ENCODE measurements around the gene CELF1. TPM values are rescaled to one million over a fixed set of nuclear protein-coding genes. Genes with fewer than 3 reads are reported as not detected.

The CELF1 gene
- total and polyA plus RNA-seq, 2 of the 4 experiments (the other 2 are of a cell fraction): 63.3 to 135 TPM

GRCh38 chr11:47592970-47593369 is 40.0 kb upstream of the CELF1 start:
- no peak for TF ChIP-seq CEBPB (IDR thresholded peaks at IDR 0.05; ENCODE audit: low read depth, low read length)
- ChIA-PET CTCF (no interaction called here), POLR2A (ENCODE audit: unreplicated experiment) (no interaction called here)
- no TSS peak for BruUV-seq (replicated peaks)
- Histone ChIP-seq H3K9ac (ENCODE audit: low read depth, low read length) (no peak overlapping the region), H2AK9ac (replicated peaks; ENCODE audit: low read depth, low read length, poor library complexity) (no peak overlapping the region), H3K36me3 (ENCODE audit: control insufficient read depth, insufficient read depth, low read length) (no peaks in the 10 kb centered on the region), H2BK15ac (ENCODE audit: low read depth, low read length) (no peak overlapping the region), H3K4ac (ENCODE audit: low read depth, low read length) (no peak overlapping the region), H4K8ac (ENCODE audit: low read depth in 2 of 2, low read length in 2 of 2) (no peak overlapping the region), H3K4me3 (ENCODE audit: insufficient read depth, low read depth, low read length) (no peak overlapping the region), H3K14ac (replicated peaks; ENCODE audit: low read depth, low read length) (no peak overlapping the region), H2BK5ac (ENCODE audit: low read depth, low read length, poor library complexity, severe bottlenecking) (no peak overlapping the region), H2AFZ (replicated peaks; ENCODE audit: low read length, poor library complexity) (no peak overlapping the region), H3K27me3 (ENCODE audit: control insufficient read depth, insufficient read depth, low read length) (peaks cover 57% of the 10 kb centered on the region), H4K5ac (ENCODE audit: low read depth, low read length) (no peak overlapping the region), H3K56ac (ENCODE audit: extremely low read depth, insufficient read depth, low read length) (no peak overlapping the region), H3K23ac (ENCODE audit: low read depth, low read length) (no peak overlapping the region), H3K27ac (ENCODE audit: insufficient read depth, low read length) (no peak overlapping the region), H3K9me1 (ENCODE audit: insufficient read depth, low read length) (no peaks in the 10 kb centered on the region), H2AK5ac (ENCODE audit: low read depth, low read length) (no peak overlapping the region), H2BK120ac (ENCODE audit: low read depth, low read length) (no peak overlapping the region), H3K18ac (ENCODE audit: low read depth, low read length) (no peak overlapping the region), H4K91ac (ENCODE audit: insufficient read depth, low read depth, low read length) (no peak overlapping the region), H3K4me2 (ENCODE audit: low read depth, low read length) (no peak overlapping the region), H2BK20ac (ENCODE audit: low read depth, low read length) (no peak overlapping the region), H4K20me1 (ENCODE audit: insufficient read depth, low read length) (no peaks in the 10 kb centered on the region), H3K4me1 (ENCODE audit: control insufficient read depth, insufficient read depth, low read length) (no peaks in the 10 kb centered on the region), H3K79me1 (ENCODE audit: low read depth in 1 of 2, low read length in 2 of 2) (no peaks in the 10 kb centered on the region), H3K9me3 (ENCODE audit: control insufficient read depth, insufficient read depth, low read length) (peaks cover 3% of the 10 kb centered on the region)
- in situ Hi-C loops (cut with MboI; ENCODE audit: low sequenced_read_pairs) (no loop called here), dilution Hi-C loops (cut with HindIII; ENCODE audit: low sequenced_read_pairs, unreplicated experiment) (no loop called here), intact Hi-C loops (cut with micrococcal nuclease) (no loop called here)
- no CpG with 5 or more reads among the region's 2 CpGs for WGBS, 2 experiments (ENCODE audit: extremely low coverage in 2 of 2, insufficient read length in 1 of 2)
- no peak for ATAC-seq (ENCODE audit: low read depth)
- no peak for DNase-seq

Measured in IMR-90 (cell line).